Duodenal mucosa (tissue), 2 donors: ENCODE measurements around the gene SIRT2.

Source experiments
- H3K27ac ChIP-seq: one replicate; pipeline ENCODE4 v1.7.0; 2013; ENCODE audit warnings: low read depth, low read length
- H3K27me3 ChIP-seq, 2 donors: one replicate each; pipeline ENCODE4 v1.7.0; 2013; ENCODE audit warnings: low read length in 2 of 2, control low read depth in 1 of 2; ENCODE audit not compliant: insufficient read depth in 2 of 2, control insufficient read depth in 1 of 2
- H3K36me3 ChIP-seq, 2 donors: one replicate each; pipeline ENCODE4 v1.7.0; 2013; ENCODE audit warnings: low read length in 2 of 2, control low read depth in 1 of 2; ENCODE audit not compliant: insufficient read depth in 2 of 2, control insufficient read depth in 1 of 2
- H3K4me1 ChIP-seq, 2 donors: one replicate each; pipeline ENCODE4 v1.7.0; 2013; ENCODE audit warnings: low read length in 2 of 2, control low read depth in 1 of 2; ENCODE audit not compliant: insufficient read depth in 2 of 2, control insufficient read depth in 1 of 2
- H3K4me3 ChIP-seq, 2 donors: one replicate each; pipeline ENCODE4 v1.7.0; 2013; ENCODE audit warnings: low read length in 2 of 2, low read depth in 1 of 2
- H3K9ac ChIP-seq, 2 donors: one replicate each; pipeline ENCODE4 v1.7.0; 2013; ENCODE audit warnings: low read length in 2 of 2, low read depth in 1 of 2
- H3K9me3 ChIP-seq, 2 donors: one replicate each; pipeline ENCODE4 v1.7.0; 2013; ENCODE audit warnings: low read length in 2 of 2, control low read depth in 1 of 2; ENCODE audit not compliant: control insufficient read depth in 1 of 2

SIRT2 gene

GRCh38 chr19:38839816-38840582 is 59.4 kb downstream of the SIRT2 start:
- peaks cover 3 to 25% of the 10 kb centered on the region in 2 donors for H3K4me1 ChIP-seq

GRCh38 chr19:38838986-38839761 is 60.2 kb downstream of the SIRT2 start:
- Histone ChIP-seq H3K27me3 (no peaks in the 10 kb centered on the region), H3K9ac (no peak overlapping the region), H3K4me1 (peaks cover 3 to 25% of the 10 kb centered on the region in 2 donors), H3K9me3 (no peaks in the 10 kb centered on the region), H3K27ac (no peak overlapping the region), H3K4me3 (no peak overlapping the region), H3K36me3 (peaks cover 75 to 89% of the 10 kb centered on the region in 2 donors)

More at GRCh38 chr19:38839816-38840582, 59.4 kb downstream of the SIRT2 start:
- Histone ChIP-seq H3K27me3 (no peaks in the 10 kb centered on the region), H3K9ac (no peak overlapping the region), H3K27ac (no peak overlapping the region), H3K36me3 (peaks cover 80 to 98% of the 10 kb centered on the region in 2 donors), H3K4me3 (no peak overlapping the region), H3K9me3 (no peaks in the 10 kb centered on the region)

GRCh38 chr19:38838208-38838985 is 61.0 kb downstream of the SIRT2 start:
- no peak overlapping the region for H3K27ac ChIP-seq
- no peaks in the 10 kb centered on the region for H3K9me3 ChIP-seq
- H3K4me3 ChIP-seq = no peak overlapping the region

GRCh38 chr19:38837656-38838121 is 61.7 kb downstream of the SIRT2 start:
- Histone ChIP-seq H3K27me3 (no peaks in the 10 kb centered on the region), H3K9me3 (no peaks in the 10 kb centered on the region), H3K4me3 (no peak overlapping the region), H3K36me3 (peaks cover 60 to 74% of the 10 kb centered on the region in 2 donors), H3K27ac (no peak overlapping the region), H3K9ac (no peak overlapping the region), H3K4me1 (peaks cover 1 to 15% of the 10 kb centered on the region in 2 donors)

More at GRCh38 chr19:38838208-38838985, 61.0 kb downstream of the SIRT2 start:
- H3K4me1 ChIP-seq = peaks cover 3 to 22% of the 10 kb centered on the region in 2 donors
- H3K36me3 ChIP-seq = peaks cover 67 to 82% of the 10 kb centered on the region in 2 donors
- H3K27me3 ChIP-seq = no peaks in the 10 kb centered on the region
- no peak overlapping the region for H3K9ac ChIP-seq

GRCh38 chr19:38836983-38837626 is 62.3 kb downstream of the SIRT2 start:
- peaks cover 54 to 69% of the 10 kb centered on the region in 2 donors for H3K36me3 ChIP-seq
- H3K27me3 ChIP-seq = no peaks in the 10 kb centered on the region
- H3K4me1 ChIP-seq = peaks cover 5 to 17% of the 10 kb centered on the region in 2 donors
- H3K9me3 ChIP-seq = no peaks in the 10 kb centered on the region
- H3K9ac ChIP-seq = peak overlapping the region in 1 of 2 donors; percentile 18
- no peak overlapping the region for H3K4me3 ChIP-seq
- H3K27ac ChIP-seq = no peak overlapping the region

- H3K9me3 ChIP-seq = no peaks in the 10 kb centered on the region
- H3K4me3 ChIP-seq = no peak overlapping the region
- H3K9ac ChIP-seq = peak overlapping the region in 1 of 2 donors; percentile 18
- peaks cover 49 to 62% of the 10 kb centered on the region in 2 donors for H3K36me3 ChIP-seq
- H3K27me3 ChIP-seq = no peaks in the 10 kb centered on the region
- peaks cover 7 to 15% of the 10 kb centered on the region in 2 donors for H3K4me1 ChIP-seq
- no peak overlapping the region for H3K27ac ChIP-seq
These were observed 63.0 kb downstream of the SIRT2 start for GRCh38 chr19:38836159-38836982.

GRCh38 chr19:38834590-38834989 is 64.8 kb downstream of the SIRT2 start:
- no peak overlapping the region for H3K27ac ChIP-seq
- peaks cover 36 to 54% of the 10 kb centered on the region in 2 donors for H3K36me3 ChIP-seq

GRCh38 chr19:38834104-38834490 is 65.3 kb downstream of the SIRT2 start:
- H3K36me3 ChIP-seq = peaks cover 31 to 49% of the 10 kb centered on the region in 2 donors
- H3K4me3 ChIP-seq = no peak overlapping the region
- H3K9ac ChIP-seq = no peak overlapping the region
- no peaks in the 10 kb centered on the region for H3K27me3 ChIP-seq
- no peak overlapping the region for H3K27ac ChIP-seq
- peaks cover 12 to 20% of the 10 kb centered on the region in 2 donors for H3K4me1 ChIP-seq
- no peaks in the 10 kb centered on the region for H3K9me3 ChIP-seq

More at GRCh38 chr19:38834590-38834989, 64.8 kb downstream of the SIRT2 start:
- Histone ChIP-seq H3K9ac (no peak overlapping the region), H3K9me3 (no peaks in the 10 kb centered on the region), H3K4me3 (no peak overlapping the region), H3K27me3 (no peaks in the 10 kb centered on the region), H3K4me1 (peaks cover 12 to 20% of the 10 kb centered on the region in 2 donors)

- Histone ChIP-seq H3K27ac (no peak overlapping the region), H3K36me3 (peaks cover 21 to 38% of the 10 kb centered on the region in 2 donors), H3K4me1 (peaks cover 12 to 20% of the 10 kb centered on the region in 2 donors), H3K4me3 (no peak overlapping the region), H3K9me3 (no peaks in the 10 kb centered on the region), H3K9ac (no peak overlapping the region), H3K27me3 (no peaks in the 10 kb centered on the region)
These were observed 66.4 kb downstream of the SIRT2 start for GRCh38 chr19:38833092-38833425.
